GM21390 (cell line): Measurements from ENCODE around the gene LRRC46.

Experiments
- ATAC-seq: cut with Tn5 transposase; IDR thresholded peaks from one replicate; pipeline ENCODE4 v1.9.1; 2021; ENCODE audit not compliant: unreplicated experiment

The LRRC46 gene

GRCh38 chr17:47875011-47875985 is 43.8 kb downstream of the LRRC46 start:
- ATAC-seq, result no peak

GRCh38 chr17:47877368-47878034 is 46.0 kb downstream of the LRRC46 start:
- no peak for ATAC-seq

- no peak for ATAC-seq
Observed at GRCh38 chr17:47878203-47879027, 46.9 kb downstream of the LRRC46 start.

- ATAC-seq, result no peak
Observed at GRCh38 chr17:47879028-47879585, 47.6 kb downstream of the LRRC46 start.

- ATAC-seq, result no peak
Observed at GRCh38 chr17:47879776-47880454, 48.4 kb downstream of the LRRC46 start.

DNA sequence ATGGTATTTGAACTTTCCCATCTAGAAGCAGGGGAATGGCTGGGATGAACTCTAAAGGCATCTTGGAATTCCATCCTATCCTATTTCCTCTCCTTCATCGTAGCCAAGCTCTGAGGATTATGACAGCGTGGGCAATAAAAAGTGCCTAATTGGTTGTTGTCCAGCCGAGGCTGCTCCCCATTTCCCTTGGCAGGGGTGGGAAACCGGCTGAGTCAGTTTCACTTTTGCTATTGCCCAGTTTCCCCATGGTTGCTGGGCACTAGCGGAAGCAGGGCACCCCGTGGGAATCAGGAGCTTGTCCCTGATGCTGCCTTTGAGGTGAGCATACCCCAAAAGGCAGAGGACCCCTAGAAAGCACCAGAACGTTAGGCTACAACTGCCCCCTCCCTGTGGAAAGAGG is 50.8 kb downstream of the LRRC46 start:
- ATAC-seq, result no peak

DNA sequence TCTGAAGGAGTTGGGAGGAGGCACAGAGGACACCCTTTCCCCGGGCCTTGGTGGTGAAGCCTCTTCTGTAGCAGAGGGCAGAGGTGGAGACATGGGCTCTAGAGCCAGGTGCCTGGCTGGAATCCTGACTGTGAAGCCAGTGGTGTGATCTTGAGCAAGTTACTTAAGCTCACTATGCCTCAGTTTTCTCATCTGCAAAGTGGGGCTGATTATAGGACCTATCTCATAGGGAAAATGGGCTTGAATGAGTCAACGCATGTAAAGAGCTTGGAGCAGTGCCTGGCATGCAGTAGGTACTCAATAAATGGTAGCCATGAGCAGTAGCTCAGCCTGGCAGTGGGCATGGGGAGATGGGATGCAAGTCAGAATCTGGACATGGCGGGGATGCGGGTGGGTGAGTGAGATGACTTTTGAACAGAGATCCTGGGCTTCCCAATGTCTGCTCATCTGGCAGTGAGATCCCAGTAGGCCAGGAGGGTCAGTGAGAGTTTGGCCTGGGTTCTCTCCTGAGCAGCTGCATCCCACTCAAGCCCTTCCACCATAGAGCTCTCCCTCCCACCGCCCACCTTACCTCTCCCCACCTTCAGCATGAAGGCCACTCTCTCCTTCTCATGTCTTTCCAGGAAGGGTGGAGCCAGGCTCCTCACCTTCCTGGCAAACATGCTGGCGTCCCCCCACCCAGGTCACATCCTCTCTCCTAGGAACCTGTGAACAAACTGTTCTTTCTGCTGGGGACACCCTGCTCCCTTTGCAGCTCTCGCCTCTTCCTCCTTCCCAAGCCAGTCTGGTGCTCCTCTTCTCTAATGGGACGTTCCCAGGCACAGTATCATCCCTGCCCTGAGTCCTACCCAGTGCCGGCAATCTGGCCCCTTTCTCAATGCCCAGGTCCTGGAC is 51.5 kb downstream of the LRRC46 start:
- no peak for ATAC-seq

DNA sequence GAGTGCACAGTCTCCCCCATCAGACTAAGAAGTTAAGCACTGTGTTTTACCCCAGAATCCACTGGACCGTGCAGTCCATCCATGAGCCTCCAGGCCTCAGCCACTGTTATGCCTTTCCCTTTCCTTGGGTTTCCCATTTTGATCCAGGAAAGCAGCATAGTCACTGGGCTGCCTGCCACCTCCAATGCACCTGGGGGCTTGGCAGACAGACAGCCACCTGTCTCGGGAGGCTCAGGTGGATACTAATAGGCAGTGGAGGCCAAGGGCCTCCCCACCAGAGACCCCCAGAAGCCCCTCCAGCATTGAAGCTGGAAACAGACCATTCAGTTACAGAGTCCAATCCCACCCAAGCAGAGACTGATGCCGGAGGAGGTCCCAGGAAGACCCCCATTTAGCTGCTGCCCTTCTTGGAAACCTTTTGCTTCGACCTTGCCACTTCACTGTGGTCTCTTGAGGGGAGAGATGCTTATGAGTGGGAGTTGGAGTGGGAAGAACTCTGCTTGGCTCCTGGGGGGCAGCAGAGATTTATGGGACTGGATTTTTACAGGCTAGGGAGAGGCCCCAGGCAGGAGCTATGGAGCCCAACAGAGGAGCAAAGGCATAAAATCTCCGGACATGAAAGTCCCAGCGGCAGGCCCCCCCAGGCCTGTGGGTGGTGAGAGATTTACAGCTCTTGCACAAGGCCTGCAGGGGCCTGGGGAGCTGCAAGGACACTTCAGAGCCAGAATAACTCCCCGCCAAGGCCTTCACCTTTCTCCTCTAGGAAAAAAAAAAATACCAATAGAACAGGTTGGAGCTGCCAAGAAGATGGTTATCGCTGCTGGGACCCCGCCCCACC is 52.3 kb downstream of the LRRC46 start:
- no peak for ATAC-seq

GRCh38 chr17:47884427-47884740 is 52.9 kb downstream of the LRRC46 start:
- ATAC-seq, result no peak

GRCh38 chr17:47884905-47885730 is 53.6 kb downstream of the LRRC46 start:
- ATAC-seq, result no peak
